Hematopoietic multipotent progenitor cell treated with erythropoietin and hydrocortisone succinate and interleukin-3 and kit ligand, for 4 days (in vitro differentiated cells): ENCODE results near the gene KNSTRN.

Source experiments
- DNase-seq: peaks from one replicate; pipeline ENCODE4 v3.0.0-alpha.2; 2015

KNSTRN gene

GRCh38 chr15:40366457-40367370, 15.8 kb upstream of the KNSTRN start:
- no peak for DNase-seq

- no peak for DNase-seq
These were observed 15.2 kb upstream of the KNSTRN start for GRCh38 chr15:40367371-40367685.

DNA sequence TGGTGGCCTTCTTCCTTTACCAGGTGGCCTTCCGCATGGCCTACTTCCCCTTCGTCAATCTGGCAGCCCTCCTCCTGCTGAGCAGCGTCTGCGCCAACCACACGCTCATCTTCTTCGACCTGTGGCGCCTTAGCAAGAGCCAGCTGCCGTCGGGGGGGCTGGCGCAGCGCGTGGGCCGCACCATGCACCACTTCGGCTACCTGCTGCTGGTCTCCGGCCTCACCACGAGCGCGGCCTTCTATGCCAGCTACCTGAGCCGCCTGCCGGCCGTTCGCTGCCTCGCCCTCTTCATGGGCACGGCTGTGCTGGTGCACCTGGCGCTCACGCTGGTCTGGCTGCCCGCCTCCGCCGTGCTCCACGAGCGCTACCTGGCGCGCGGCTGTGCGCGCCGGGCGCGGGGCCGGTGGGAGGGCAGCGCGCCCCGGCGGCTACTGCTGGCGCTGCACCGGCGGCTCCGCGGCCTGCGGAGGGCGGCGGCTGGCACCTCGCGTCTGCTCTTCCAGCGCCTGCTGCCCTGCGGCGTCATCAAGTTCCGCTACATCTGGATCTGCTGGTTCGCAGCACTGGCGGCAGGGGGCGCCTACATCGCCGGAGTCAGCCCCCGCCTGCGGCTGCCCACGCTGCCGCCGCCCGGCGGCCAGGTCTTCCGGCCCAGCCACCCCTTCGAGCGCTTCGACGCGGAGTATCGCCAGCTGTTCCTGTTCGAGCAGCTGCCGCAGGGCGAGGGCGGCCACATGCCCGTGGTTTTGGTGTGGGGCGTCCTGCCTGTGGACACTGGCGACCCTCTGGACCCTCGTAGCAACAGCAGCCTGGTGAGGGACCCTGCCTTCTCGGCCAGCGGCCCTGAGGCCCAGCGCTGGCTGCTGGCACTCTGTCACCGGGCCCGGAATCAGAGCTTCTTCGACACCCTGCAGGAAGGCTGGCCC, 14.6 kb upstream of the KNSTRN start:
- DNase-seq: peak; percentile 97

- no peak for DNase-seq
These were observed 13.6 kb upstream of the KNSTRN start for GRCh38 chr15:40368719-40369473.

DNA sequence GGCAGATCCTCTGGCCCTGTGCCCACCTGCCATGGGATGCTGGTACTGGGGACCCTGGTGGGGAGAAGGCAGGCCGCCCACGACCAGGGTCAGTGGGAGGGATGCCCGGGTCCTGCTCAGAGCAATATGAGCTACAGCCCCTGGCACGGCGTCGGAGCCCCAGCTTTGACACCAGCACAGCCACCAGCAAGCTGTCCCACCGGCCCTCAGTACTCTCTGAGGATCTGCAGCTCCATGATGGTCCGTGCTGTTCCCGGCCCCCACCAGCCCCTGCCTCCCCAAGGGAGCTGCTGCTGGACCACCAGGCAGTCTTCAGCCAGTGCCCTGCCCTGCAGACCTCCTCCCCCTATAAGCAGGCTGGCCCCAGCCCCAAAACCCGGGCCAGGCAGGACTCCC, 13.0 kb upstream of the KNSTRN start:
- DNase-seq: no peak

DNA sequence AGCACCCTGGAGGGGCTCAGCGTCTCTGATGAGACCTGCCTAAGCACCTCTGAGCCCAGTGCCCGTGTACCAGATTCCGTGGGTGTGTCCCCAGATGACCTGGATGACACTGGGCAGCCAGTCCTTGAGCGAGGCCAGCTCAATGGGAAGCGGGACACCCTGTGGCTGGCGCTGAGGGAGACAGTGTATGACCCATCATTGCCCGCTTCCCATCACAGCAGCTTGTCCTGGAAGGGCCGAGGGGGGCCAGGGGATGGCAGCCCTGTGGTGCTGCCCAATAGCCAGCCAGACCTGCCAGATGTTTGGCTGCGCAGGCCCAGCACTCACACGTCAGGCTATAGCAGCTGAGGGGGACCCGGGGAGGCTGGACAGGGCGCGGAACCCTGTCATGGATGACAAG, 12.6 kb upstream of the KNSTRN start:
- DNase-seq: no peak

DNA sequence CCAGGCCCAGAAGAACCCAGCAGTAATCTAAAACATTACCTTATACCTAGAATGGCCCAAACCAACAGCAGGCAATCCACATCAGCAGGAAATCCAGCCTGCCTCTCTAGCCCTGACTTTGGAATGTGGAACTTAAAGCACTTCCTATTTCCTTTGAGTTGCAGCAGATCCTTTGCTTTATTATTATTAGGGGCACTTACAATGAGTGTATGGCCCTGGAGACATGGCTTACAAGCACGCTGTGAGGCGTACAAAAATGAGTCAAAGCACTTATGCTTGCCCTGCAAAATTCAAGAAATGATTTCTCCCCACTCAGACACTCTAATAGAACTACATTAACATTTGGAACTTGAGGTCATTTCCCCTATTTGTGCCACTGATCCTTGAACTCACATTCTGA, 9.5 kb upstream of the KNSTRN start:
- no peak for DNase-seq

- DNase-seq: no peak
These were observed 4.9 kb upstream of the KNSTRN start for GRCh38 chr15:40377606-40378005.

DNA sequence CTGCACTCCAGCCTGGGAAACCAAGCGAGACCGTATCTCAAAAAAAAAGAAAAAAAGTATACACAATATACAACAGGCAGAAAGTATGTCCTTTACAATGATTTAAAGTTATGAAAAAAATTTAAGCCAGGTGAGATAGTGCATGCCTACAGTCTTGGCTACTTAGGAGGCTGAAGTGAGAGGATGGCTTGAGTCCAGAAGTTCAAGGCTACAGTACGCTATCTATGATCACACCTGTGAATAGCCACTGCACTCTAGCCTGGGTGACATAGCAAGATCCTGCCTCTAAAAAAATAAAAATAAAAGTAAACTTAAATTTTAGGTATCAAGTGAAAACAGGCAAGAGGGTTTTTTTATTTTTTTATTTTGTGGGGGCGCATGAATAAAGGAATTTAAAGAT, 3.1 kb upstream of the KNSTRN start:
- no peak for DNase-seq

GRCh38 chr15:40379853-40380252, 2.7 kb upstream of the KNSTRN start:
- DNase-seq: no peak

DNA sequence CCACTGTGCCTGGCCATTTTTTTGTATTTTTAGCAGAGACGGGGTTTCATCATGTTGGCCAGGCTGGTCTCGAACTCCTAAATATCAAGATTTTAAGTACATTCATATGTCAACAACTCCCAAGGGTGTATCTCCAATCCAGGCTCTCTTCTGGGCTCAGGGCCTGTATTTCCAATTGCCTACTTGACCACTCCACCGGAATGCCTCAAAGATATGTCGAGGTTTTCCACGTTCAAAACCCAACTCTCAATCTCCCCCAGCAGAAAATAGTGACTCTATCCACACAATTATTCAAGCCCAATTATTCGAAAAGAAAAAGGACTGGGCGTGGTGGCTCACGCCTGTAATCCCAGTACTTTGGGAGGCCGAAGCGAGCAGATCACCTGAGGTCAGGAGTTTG, 1.9 kb upstream of the KNSTRN start:
- no peak for DNase-seq

DNA sequence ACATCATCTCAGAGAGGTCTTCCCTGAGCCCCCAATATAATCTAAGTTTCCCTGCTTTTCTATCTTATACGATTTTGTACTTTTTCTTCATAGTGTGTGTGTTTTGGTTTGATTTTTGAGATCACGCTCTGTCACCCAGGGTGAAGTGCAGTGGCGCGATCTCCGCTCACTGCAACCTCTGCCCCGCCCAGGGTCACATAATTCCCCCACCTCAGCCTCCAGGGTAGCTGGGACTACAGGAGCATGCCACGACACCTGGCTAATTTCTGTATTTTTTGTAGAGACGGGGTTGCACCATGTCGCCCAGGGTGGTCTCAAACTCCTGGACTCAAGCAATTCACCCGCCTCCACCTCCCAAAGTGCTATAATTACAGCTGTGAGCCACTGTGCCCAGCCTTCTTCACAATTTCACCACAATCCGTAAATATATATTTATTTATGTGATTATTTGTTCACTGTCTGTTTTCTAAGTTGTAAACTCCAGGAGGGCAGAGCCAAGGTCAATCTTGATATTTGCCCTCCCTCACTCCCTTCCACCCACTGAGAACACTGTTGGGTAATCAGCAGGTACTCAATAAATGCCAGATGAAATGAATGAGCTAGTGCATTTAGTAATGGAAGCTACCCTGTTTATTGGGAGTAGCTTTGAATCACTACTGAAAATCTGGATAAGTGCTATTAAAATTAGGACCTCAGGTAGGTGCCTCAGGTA, 547 bp upstream of the KNSTRN start:
- DNase-seq: no peak

DNA sequence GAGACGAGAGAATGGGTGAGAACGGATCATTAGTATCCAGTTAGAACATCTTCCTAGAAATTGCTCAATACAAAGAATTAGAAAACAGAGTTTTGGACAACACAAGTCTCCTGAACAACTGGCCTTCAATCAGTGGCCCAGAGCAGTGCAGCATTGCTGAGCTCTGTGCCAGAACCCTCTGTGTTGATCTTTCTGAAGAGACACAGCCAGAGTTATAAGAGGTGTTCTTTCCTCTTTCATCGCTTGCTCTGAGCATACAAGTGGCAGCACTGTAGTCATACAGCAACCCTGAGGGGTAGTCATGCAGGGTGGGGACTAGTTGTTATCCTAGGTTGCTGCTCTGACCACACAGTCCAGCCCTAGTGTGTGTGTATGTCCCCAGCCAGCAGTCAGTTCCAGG, 4.0 kb downstream of the KNSTRN start:
- no peak for DNase-seq

GRCh38 chr15:40388941-40389823, 6.7 kb downstream of the KNSTRN start:
- DNase-seq: peak; percentile 68

DNA sequence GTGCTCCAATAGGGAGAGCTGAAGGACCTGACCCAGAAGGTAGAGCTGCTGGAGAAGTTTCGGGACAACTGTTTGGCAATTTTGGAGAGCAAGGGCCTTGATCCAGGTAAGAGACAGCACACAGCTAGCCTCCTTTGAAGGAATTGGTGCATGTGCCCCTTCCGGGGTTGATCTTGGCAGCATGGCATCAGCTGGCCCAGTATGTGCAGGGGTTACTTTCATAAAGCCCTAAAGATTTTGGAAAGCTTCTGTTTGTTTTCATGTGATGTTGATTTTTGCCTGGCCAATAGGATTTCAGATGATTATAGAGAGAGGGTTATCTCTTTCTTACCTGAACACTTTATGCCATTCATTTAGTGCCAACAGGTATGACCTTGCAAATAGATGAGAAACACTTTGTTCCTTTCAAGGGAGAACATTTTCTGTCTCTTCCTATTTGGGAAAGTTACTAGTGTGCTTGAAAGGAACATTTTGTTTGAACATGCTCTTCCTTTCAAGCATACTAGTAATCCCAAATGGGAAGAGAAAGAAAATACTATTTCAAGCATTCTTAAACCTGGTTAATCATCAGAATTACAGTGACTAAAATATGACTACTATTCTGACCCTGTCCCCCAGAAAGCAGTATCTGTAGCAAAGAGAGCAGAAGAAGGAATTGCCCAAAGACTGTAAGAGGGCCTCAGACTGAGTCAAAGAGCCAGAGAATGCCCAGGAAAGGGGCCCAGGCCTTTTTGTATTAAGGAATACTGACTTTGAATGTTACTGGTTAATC, 7.5 kb downstream of the KNSTRN start:
- DNase-seq: no peak

DNA sequence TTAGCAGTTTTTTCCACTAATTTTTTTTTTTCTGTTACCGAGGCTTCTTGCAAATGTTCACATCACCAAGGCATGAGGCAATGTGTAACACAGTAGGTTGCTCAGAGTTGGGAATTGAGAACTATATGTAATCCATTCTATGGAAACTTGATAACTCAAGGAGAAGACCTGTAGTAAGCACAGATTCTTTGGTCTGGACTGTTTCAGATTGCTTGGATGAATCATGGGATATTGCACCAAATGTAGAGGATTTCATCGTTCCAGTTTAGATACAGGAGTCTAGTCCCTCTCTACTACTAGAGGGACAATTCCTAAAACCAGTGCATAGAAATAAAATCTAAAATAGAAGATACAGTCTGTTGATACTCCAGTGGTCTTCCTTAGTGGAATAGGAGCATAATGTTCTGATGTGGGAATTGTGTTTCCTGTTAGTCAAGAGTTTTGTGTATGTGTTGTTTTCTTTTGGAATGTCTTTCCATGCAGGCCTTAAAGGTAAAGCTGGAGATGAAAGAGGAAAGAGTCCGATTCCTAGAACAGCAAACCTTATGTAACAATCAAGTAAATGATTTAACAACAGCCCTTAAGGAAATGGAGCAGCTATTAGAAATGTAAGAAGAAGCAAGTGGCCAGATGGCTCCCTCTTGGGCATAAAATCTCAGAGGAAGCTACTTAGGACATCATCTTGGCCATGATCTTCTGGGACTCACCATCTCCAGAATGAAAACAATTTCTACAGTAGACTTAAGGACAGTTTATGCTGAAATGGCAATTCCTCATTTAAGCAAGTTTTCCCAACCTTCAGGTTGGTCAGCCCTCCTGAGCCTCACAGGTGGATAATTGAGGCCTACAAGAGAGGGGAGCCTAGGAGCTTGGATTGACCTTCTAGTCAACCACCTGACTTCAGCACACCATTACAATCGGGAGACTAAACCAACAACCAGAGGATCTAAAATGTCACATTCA, 10.7 kb downstream of the KNSTRN start:
- DNase-seq: no peak

DNA sequence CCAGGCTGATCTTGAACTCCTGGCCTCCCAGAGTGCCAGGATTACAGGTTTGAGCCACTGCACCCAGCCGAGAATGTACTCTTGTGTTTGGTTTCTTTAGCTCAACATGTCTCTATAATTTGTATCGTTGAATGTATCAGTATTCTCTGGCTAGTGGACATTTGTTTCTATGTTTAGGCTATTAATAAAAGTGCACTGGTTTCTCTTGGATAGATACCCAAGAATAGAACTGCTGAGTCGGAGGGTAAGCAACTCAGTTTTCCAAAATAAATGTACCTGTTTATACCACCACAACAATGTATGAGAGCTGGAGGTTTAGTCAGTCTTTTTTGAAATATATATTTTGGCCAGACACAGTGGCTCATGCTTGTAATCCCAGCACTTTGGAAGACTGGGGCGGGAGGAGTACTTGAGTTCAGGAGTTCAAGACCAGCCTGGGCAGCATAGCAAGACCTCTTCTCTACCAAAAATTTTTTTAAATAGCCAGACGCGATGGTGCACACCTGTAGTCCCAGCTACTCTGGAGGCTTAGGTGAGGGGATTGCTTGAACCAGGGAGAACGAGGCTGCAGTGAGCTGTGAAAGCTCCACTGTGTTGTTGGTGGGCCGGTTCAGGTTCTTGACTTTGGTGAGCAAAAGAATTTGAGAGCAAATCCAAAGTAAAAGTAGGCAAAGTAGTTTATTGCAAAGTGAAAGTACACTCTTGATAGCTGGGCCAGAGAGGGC, 15.3 kb downstream of the KNSTRN start:
- no peak for DNase-seq

DNA sequence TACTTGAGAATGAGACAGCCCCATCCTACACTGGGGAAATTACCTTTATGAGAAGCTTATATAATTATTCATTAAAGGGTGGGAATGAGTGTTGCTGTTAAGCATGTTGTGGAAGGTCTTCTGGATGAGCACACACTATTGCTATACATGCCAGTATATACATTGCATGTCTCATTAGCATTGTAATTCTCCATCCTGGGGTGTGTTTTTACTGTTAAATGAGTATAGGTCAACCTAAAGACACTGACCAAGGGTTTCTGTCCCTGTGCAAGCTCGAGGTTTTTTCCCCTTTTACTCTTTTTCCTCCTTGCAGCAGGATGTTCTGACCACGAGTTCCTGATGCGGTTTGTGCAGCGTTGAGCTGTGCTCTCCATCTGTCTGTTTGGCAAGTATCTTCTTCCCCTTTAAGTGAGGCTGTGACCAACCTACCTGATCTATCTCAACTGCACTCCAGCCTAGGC, 15.9 kb downstream of the KNSTRN start:
- peak; percentile 88 for DNase-seq

DNA sequence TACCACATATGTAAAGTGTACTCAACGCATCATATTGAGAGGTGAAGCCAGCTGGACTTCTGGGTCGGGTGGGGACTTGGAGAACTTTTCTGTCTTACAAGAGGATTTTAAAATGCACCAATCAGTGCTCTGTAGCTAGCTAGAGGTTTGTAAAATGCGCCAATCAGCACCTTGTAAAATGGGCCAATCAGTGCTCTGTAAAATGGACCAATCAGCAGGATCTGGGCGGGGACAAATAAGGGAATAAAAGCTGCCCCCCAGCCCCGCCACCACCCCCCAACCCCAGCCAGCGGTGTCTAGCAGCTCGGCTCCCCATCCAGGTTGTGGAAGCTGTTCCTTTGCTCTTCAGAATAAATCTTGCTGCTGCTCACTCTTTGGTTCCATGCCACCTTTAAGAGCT, 16.8 kb downstream of the KNSTRN start:
- DNase-seq: peak; percentile 27
